Stimulated activated CD4-positive, alpha-beta T cell treated with anti-CD3 and anti-CD28 coated beads, Interleukin-15, amount 100 ng/mL, for 48 hours (primary cell): ENCODE data around the gene RASGEF1B.
"Not testable (repeated sequence)": the region's sequence is repeated elsewhere in the genome, so short reads cannot be mapped to it uniquely, and the experiment has no call there.

Source experiments
- DNase-seq, 2 donors: peaks; one replicate each; pipeline ENCODE4 v3.0.0-alpha.2; 2020; ENCODE audit warnings: low read depth in 2 of 2

The RASGEF1B gene

DNA sequence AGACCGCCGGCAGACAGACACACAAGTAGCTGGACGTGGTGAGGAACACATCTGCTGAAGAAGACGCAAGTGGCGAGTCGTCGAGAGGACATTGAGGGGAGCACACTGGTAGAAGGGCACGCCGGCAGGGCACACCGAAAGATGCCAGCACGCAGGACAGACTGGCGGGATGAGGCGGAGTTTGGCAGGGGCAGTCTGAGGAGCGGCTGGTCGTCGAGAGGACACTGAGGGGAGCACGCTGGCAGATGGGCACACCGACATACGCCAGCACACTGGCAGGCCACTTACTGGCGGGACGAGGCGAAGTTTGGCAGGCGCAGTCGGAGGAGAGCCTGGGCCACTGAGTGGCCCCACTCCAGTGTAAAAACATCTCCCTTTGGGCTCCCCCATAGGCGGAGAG, 42.1 kb downstream of the RASGEF1B start:
- DNase-seq: no peak

DNA sequence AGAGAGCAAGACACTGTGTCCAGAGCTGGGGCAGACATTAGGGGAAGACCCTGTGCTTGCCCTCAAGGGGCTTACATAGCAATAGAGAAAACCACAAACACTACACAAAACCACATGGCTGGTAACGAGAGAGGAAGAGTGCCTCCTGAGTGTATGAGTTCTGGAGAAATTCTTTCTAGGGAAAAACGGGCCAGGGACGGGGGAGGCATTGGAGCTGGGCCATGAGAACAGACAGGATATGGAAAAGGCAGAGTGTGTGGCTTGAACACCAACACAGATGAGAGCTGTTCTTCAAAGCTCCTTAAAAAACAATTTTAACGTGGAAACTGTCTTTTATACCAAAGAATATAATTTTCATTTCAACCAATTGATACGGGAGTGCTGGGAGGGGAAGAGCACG, 42.7 kb downstream of the RASGEF1B start:
- DNase-seq: no peak

DNA sequence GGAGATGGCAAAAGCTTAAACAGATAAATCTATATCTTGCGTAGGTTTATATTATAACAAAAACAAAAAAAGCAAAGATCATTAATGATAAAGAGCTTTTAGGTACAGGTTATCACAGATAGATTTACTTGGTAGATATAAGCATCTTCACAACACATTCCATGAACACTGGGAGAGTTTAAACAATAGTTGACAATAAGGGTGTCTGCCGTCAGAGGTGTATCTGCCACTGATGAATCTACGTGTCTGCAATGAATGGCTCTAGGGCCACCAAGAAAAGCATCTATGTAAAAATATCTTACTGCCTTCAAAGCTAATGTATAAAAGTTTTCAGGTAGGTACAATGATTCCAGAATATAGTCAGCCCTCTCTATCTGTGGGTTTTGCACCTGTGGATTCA, 43.7 kb downstream of the RASGEF1B start:
- DNase-seq: no peak

DNA sequence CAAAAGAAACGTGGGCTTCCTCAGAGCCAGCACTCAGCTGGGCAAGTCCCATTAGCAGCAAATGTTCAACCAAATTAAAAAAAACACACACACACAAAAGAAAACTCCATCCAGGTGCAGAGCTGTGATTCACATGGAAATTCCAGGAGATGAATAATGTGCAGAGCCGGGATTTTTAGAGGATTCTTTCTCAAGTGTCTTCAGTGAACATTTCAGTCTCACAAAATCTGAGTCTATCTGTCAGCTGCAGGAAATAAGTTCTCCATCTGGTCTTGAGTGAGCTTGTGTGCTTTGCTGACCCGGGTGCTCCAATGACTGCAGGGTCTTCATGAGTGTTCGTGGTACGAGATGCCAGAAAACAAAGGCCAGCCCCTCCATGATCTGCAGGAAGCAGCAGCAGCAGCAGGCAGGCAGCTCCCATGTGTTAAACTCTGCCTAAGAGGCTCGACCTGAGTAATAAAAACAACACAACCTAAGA, 44.3 kb downstream of the RASGEF1B start:
- DNase-seq: no peak

DNA sequence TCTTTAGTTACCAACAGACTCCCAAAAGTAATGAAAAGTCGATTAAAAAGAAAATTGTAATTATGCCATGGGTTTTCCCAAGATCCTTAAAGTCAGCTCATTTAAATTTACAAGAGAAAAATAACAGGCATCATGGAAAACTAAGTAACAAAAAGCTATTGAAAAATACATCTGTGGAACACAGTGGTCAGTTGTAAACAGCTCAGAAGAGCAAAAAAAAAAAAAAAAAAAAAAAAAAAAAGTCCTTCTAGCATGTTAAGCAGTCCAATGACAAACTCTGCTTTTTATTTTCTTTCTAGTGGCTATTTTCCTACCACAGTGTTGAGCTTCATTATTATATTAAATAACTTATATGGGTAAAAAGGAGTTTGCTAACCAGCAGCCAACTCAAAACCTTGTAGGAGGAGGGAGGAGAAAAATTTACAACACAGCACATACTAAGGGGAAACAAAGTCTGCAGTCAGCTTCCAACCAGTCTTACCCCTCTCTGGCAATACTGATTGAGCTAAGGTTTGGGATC, 44.9 kb downstream of the RASGEF1B start:
- DNase-seq: no peak

DNA sequence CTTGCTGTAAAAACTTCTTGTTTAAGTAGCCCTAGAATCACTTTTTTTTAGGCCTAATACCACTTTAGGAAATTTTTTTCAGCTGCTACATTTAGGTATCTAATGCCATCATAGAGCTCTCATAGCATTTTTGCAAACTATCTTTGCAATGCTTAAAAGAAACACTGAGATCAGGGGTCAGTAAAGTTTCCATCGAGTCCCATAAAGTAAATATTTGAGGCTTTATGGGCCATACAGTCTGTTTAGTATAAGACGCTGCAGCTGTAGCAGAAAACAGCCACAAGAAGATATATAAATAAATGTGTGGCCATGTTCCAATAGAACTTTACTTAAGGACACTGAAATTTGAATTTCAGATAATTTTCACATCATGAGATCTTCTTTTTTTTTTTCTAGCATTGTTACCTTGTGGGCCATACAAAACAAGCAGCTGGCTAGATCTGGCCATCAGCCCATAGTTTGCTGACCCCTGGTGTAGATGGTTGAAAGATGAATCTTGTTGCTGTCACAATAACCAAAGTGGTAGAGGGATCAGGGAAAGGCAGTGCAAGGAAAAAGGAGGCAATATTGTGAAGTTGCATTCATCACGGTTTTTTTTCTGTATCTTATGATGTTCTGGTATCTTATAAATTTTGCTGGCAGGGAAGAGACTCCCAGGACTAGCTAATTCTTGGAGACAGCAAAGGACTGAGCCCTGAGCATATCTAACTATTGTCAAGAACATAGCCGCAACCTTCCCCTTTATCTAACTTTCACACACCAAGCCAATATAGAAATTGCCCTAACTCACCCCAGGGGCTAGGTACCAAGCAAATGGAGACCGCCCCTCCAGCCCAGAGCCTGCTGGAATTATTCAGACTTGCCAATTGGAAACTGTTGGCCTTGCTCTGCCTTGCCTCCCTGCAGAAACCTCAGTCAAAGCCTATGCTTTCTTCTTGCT, 46.6 kb downstream of the RASGEF1B start:
- no peak for DNase-seq

DNA sequence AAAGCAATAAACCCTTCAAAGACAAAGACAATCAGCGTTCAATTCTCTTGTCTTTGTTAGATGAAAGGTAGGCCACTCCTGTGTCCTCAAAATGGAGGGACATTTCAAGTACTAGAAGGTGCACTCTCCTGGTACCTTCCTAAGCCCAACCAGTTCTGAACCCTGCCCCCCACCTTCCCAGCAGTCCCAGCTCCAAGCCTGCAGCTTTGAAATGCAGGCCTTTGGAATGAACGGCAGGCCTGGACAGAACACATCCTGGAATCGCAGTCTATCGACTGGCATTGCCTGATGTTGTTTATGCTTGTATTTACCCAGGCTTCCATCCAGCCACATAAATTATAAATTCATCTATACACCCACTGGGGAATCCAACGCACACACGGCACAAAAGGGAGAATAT, 47.4 kb downstream of the RASGEF1B start:
- no peak for DNase-seq

DNA sequence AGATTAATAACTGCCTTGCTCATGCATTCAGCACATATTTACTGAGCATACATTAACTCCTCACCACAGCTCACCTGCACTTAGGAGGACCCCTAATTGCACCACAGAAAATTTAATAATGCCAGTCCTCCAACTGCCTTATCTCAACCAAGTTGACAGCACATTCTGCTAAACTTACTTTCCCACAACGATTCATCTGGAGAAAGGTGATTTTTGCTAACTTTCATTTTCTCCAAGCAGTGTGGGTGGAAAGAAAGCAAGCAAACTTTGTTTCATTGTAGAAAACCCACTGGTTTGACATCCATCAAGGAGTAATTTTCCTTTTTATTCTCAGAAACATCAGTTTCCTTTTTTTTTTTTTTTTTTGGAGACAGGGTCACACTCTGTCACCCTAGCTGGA, 49.1 kb downstream of the RASGEF1B start:
- no peak for DNase-seq

DNA sequence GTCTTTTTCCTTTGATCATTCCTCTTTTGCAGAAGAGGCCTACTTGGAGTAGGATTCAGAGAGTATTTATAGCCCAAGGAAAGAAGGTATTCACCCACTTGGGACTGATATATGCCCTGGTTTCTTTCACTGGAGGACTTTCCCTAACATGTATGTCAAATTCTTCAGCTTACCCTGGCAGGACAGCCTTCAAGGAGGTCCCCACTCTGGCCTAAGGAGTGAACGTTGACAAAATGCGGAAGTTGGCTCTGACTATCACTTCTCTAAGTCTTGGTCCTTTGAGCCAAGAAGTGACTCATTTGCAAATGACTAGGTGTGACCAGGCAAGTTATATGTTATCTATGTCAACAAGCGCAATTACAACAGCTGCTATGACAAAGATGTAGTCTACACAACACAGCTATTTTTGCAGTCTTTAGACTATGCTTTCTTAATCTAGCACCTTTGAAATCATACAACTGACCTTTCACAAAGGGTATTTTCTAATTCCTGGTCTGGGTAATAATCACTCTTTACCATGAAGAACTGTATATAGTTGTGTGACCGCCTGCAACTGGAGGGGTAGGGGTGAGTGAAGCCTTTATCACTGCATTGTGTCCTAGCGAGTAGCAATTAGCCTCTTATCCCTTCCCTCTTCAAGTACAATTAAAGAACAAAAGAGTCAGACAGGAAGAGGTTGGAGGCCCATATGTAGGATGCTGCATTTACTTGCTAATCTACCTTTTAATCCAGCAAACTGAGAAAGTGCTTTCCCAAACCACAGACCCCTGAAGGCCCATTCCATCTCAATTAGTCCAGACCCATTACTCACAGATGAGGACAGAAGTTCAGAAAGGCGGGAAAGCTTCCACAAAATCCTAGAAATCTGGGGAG, 50.1 kb downstream of the RASGEF1B start:
- DNase-seq: no peak

DNA sequence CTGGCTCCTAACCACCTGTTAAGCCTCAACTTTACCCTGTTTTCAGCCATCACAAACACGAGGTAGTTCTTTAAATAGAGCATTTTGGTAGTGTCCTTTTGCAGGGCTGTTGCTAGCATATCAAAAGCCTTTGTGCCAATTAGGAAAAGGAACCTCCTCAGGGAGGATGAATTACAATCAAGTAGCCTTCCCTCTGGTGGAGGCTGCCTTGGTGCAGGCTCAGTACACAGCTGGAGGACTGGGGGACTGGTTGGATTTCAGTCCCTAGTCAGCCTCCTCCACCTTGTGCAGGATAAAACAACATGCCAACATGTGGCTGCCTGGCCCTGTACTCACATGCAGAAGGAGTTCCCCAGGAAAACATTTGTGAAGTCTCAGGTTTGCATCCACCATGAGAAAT, 53.1 kb downstream of the RASGEF1B start:
- DNase-seq: no peak

DNA sequence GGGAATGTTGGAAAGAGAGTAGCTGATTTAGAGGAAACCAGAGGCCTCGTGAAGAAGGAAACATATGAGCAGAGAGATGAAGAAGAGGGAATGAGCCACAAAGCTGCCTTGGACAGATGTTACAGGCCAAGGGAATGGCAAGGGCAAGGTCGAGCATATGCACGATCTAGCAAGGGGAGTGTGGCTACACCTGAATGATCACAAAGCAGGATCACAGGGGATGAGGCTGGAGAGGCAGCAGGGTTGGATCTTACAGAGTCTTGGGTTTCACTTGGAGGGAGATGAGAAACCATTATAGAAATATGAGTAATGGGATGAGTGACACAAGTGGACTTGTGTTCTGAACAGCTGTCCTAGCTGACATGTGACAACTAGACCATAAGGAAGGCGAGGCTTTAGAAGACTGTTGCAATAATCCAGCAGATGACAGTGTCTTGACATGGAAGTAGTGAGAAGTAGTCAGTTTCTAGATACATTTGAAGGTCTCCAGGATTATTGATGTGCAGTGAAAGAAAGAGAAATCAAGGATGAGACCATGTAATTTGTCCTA, 58.7 kb downstream of the RASGEF1B start:
- no peak for DNase-seq

DNA sequence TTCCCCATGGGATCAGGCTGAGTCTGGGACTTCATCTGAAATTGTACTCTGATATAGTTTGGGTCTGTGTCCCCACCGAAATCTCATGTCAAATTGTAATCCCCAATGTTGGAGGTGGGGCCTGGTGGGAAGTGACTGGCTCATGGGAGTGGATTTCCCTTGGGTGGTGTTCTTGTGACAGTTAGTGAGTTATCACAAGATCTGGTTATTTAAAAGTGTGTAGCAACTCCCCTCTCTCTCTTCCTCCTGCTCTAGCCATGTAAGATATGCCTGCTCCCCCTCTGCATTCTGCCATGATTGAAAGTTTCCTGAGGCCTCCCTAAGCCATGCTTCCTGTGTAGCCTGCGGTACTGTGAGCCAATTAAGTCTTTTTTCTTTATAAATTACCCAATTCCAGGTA, 61.0 kb downstream of the RASGEF1B start:
- DNase-seq: no peak

DNA sequence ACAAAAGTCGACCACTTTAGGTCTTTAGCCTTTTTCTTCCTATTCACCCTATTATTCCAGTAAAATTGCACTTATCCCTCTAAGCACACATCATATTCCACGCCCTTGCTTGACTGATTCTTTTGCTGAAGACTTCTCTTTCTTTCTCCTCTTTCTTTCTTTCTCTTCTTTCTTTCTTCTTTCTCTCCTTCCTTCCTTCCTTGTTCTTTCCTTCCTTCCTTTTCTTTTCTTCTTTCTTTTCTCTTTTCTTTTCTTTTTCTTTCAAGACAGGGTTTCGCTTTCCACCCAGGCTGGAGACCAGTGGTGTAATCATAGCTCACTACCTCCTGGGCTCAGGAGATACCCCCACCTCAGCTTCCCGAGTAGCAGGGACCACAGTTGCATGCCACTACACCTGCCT, 61.9 kb downstream of the RASGEF1B start:
- DNase-seq: no peak

DNA sequence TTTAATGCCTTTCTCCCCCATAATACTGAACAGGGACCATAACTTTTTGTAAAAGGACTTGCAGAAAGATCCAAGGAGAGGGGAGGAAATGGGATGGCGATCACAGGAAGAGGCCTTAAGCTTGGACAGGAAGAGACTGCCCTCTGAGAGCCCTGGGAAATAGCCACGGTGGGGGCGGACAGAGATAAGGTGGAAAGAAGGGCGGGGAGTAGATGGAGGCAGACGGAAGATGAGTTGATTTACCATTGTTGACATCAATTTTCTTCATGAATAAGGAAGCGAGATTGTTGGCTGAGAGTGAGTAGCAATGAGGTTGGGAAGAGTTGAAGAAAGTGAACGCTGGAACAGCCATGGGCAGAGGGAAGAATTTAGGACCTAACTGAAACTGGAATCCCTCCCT, 63.4 kb downstream of the RASGEF1B start:
- no peak for DNase-seq

DNA sequence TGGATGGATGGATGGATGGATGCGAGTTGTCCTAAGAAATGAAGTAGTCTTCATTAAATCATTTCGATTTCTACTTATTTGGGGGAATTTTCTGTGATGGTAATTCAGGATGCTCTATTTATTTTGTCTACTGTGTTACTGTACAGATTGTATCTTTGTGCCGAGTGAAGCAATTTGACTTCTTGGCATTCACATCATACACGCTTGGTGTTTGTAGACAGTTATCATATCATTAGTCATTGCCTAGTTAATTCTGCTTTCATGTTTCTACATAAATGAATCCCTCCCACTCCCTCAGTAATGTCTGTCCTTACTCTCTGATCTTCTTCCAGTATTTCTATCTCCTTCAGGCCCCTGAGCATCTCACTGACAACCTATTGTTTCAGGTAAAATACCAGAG, 64.0 kb downstream of the RASGEF1B start:
- no peak for DNase-seq

DNA sequence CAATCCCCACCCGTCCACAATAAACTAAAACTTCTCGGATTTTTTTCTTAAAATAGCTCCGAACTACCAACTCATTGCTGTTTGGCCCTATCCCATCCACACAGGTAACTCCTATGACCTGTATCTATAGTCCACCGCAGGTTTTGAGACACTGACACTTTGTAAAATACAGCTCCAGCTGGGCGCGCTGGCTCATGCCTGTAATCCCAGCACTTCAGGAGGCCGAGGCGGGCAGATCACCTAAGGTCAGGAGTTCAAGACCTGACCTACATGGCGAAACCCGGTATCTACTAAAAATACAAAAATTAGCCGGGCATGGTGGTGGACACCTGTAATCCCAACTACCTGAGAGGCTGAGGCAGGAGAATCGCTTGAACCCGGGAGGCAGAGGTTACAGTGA, 65.2 kb downstream of the RASGEF1B start:
- DNase-seq: not testable (repeated sequence)

DNA sequence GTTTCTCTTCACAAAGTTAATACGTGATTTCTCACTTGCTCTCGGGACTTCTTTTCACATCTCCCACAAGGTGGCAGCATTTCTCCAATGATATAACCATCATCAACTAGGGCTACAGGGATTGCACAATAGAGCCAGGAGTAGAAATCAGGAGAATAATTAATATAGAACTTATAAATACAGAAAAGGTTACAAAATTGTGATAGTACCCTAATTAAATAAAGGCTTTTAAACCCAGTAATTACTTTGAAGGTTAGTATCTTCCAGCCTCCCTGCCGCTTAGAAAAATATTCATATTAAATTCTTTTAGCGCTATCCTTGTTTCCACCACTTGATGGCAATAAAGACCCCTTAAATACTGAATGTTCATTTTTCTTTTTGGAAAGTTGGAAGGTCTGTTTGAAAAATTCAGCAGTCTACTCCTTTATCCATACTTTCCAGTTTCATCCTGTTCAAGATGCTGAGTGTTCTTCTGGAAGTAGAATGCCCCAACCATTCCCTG, 65.8 kb downstream of the RASGEF1B start:
- DNase-seq: peak in 1 of 2 donors; percentile 13

DNA sequence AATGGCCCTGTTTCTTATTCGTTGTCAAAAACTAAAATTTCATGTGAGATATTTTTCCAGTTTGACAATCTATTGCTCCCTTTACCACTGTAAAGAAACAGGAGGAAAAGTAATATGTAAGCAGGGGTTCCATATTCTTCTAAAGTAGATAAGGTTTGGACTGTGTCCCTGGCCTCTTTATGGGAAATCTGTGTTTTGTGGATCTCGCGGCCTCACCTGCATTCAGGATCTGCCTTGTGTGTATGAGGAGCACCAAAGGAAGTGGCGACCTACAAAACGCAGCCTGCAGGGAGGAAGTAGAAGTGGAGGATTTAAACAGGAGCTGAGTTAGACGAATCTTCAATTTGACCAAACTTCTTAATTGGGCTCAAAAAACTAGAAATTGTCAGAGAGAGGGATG, 67.0 kb downstream of the RASGEF1B start:
- DNase-seq: no peak

DNA sequence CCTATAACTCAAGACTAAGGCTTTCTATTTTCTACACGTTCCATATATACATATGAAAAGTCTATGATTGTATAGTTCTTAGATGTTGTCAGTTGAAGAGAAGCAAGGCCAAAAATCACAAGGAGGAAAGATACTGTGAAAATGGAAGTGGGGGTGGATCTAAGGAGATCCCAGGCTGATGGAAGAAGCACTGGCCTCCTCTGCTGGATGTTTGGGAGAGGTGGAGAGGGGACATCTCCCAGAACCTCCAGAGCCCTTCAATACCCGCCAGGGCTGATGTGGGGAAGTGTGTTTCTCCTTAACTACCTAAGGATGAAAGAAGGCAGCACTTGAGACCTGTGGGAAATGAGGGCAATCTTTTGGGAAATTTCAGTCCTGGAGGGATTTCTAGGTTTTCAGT, 67.4 kb downstream of the RASGEF1B start:
- no peak for DNase-seq

DNA sequence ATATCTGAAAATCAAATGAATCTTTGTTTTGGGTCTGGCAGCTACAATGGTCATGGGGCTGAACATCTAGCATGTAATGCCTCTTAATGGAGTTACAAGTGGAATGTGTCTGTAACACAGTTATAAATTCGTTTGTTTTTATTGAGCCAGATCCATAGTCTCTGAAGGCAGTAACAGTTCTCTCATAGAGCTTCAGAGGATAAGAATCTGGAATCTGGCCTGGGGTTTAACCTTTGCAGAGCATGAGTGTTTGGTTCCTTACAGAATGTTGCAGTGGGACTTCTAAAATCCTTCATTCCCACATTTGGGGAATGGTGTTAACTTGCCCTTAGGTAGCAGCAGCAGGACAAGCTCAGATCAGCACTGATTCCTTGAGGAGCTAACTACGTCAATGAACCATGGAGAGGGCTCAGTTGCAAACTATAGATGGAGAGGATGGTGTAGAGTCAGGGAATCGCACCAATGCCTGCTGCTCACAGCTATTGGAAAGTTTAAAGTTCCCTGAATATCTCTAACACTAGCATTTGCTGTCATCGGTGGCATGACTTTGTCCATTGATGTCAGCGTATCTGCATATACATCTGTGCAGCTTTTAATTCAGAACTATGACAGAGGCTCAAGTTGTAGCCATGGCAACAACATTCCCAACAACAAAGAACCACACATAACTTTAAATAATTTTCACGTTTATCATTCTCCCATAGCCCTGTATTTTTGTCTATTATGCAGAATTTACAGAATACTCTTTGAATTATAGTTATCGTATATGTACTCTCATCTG, 72.2 kb downstream of the RASGEF1B start:
- no peak for DNase-seq

DNA sequence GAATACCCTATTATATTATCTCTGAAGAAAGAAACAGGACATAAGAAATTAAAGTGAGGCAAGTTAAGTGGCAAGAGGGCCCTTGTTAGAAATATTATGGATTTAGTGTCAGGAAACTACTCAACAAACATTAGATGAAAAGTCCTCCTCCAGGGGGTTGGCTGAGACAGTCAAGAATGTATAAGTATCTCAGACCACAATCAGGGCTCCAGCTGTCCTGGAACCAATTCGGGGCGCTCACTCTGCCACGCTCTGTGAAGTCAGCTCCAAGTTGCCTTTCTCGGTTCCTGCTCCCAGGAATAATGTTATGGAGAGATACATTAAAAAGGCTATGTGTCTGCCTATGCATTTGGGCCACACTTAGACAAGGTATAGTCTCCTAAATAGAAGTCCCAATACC, 73.3 kb downstream of the RASGEF1B start:
- no peak for DNase-seq
